Effector CD8-positive, alpha-beta T cell (primary cell): ENCODE measurements around the gene PSMB5.

Source experiments
- DNase-seq: peaks from one replicate; lab custom pipeline; 2025; lab: John Stamatoyannopoulos, UW

PSMB5 gene

DNA sequence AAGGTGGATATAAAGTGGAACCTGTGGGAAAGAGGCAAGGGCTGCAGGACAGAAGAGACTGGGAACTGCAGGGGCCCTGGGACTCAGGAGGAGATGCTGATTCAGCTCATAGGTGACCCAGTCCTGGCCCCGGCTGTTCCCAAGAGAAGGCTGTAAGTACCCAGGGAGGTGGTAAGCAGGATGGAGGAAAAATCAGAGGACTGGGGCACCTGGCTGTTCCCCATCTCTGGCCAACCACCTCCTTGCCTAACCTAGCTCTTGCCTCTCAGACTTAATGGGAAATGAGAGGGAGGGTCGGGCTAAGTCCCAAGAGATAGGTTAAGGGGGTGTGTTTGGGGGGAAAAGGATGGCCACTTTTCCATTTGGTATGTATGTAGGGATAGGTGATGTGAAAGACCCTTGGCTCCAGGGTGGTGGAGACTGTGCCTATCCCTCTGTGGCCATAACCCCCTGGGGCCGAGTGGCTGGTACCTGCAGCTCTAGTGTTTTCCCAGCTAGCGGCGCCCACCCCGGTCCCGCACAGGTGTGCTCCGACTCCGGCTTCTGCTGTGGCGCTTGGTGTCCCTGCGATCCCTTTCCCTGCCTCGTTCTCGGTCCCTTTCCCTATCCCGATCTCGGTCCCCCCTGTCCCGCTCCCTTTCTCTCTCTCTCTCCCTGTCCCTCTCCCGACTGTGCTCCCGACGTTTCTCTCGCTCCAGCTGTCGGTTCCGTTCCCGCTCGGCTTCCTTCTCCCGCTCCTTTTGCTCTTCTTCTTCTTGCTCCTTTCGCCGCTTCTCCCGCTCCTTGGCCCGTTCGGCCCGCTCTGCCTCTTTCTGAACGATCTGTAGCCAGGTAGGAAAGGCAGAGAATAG is 24.2 kb upstream of the PSMB5 start:
- DNase-seq: no peak

DNA sequence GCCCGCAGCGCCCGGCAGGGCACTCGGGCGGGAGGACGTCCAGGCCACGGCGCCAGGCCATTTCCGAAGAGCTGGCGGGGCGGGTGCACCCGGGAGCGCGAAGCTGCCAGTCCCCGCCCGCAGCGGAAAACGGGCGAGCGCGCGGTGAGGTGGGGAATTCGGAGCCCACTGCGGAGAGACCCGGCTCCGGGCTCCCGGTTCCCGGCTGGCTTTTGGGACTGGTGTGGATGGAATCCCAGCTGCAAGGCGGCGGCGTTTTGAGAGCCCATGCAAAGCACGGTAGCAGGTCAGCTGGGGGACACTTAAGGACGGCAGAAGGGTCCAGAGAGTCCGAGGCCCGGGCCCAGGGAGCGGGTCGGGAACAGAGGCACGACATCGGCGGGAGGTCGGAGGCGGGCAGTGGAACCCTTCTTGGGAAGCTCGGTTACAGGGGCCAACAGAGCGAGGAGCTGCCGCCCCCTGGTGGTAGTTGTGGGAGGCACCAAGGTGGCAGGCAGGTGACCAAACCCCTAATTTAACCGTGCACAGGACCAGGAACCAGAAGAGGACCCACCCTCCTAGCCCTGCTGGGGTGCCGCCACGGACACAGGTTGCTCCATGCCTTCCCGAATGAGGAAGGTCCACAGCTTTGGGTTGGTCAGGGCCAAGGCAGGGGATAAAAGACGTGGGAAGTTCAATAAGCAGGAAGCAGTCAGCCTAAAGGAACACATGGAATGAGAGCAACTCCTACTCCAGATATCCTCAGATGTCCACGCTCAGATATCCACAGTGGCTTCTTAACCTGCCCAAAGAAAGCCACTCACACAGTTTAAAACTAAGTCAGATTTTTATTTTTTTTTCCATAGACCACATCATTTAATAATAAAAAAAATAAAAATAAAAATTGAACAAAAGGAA is 23.3 kb upstream of the PSMB5 start:
- DNase-seq: no peak

DNA sequence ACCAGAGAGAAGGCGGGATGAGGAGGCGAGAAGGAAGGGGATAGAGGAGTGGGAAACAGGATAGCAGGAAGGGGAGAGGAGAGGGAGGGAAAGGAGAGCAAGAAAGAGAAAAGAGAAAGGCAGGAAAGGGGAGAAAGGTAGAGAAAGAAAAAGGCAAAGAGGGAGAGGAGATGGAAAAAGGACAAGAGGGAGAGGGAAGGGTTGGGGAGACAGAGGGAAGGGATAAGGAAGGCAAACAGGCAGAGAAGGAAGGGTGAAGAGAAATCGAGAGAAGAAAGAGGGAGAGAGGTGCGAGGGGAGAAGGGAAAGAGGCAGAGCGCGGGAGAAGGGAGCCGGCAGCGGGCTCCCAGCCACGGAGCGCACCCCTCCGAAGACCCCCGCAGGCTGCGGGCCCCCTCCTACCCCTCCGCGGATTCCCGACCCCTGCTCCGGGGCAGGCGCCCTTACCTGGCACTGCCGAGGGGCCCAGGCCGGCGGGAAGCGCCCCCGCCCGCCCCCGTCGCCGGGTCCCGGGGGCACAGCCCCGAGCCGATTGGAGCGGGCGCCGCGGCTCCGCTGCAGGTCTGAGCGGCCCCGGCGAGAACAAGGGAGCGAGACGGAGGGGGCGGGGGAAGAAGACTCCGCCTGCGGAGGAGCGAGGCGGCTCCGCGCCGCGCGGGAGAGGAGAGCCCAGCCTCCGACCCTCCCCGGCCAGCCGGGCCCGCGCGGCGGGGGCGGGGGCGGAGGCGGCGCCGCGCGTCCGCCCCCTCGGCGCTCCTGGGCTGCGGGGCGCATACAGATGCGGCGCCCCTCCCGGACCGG is 22.5 kb upstream of the PSMB5 start, which contains the start of gene CDH24:
Gene CDH24 (minus strand): TSS at position 565 of the 801 bp plus-strand sequence. CDS start 1,787 bp downstream, outside the sequence.
- no peak for DNase-seq

DNA sequence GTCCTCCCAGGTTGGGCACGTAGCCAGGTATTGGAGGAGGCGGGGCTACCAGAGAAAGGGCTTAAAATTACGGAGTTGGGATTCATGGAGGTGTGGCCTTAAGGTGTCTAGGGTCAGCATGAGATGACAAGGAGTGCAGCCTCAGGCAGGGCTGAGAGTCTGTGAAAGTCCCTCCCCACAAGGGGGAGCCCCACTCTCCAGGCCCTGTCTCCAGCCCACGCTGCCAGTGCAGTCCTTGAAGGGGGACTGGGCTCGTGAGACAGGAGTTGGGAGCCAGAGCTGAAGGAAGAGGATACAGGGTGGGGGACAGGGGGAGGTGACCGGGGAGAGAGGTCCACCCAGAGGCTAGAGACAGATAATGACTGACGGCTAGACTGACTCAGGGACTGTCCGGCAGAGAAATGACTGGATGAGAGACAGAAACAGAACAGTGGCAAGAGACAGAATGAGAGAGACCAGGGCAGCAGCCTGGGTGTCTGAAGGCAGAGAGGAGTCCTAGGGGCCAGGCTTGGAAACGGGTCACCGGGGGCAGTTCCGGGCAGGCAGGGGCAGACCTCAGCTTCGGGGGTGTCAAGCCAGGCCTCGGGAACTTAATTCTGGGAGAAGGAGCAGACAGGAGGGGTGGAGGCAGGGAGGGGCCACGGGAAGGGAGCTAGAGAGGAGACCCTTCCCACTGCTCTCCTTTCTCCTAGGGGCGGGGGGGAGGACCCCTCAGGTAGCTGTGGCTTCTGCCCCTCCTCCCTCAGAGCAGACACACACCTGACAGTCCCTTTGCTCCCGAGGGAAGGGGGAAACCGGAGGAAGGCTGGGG is 21.6 kb upstream of the PSMB5 start:
- no peak for DNase-seq

GRCh38 chr14:23055621-23056144 is 21.0 kb upstream of the PSMB5 start:
- DNase-seq: no peak

DNA sequence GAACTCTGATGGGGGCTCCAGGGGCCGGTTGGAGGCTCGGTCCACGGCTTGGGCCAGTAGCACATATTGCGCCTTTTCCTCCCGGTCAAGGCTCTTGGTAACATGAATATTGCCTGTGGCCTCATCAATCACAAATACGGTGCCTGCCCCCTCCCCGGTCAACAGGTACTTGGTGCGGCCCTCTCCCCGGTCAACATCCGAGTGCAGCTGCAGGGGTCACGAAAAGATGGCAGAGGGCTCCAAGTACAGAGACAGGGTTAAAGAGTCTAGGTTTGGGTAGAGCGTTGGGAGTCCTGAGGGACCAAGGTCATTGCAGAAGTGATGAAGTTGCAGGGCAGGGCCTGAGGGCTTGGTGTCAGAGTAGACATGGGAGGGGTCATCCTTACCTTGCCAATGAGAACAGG is 20.4 kb upstream of the PSMB5 start:
- DNase-seq: no peak

DNA sequence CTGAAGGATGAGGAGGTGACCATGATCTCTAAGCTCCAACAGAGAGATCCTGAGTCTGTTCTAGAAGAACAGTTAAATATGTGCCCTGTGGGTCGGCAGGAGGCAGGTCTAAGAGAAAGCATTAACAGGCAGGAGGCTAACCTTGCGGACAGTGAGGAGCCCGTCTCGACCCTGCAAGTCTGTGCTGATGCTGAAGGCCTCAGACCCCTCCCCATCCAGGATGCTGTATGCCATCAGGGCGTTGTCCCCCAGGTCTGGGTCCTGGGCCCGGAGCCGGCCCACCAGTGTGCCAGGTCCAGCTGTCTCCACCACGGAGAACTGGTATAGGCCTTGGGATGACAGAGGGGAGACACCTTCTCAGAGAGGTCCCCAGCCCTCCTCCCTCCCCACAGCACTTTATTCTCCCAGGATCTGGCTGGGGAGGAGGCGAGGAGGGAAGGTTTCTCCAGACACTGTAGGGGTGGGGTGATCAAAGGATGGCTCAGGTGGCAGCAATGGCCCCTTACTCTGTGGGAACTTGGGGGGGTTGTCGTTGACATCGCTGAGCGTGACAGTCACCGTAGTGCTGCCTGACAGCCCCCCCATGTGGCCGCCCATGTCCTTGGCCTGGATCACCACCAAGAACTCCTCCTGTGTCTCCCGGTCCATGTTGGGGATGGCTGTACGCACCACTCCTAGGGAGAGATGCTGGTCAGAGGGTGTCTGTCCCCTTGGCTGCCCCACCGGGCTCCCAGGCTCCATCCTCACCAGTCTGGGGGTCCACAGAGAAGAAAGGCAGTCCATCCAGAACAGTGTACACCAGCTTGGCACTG is 19.5 kb upstream of the PSMB5 start:
- DNase-seq: no peak

GRCh38 chr14:23053426-23053825 is 18.7 kb upstream of the PSMB5 start:
- DNase-seq: no peak

DNA sequence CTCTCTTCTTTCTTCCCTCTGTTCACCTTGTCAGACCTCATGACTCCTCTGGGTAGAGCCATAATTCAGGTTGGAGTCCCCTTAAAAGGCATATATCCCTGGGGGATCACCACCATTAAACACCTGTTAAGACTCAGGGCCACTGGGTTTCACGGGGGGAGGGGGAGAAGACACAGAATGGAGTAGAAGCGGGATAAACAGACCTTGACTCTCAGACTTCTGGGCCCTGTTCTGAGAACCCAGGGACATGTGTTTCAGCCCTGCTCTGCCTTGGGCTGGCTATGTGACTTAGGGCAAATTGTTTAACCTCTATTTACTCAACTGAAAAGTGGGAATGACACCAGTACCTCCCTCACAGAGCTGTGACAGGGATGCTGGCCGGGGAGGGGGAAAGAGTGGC is 18.0 kb upstream of the PSMB5 start:
- DNase-seq: no peak

DNA sequence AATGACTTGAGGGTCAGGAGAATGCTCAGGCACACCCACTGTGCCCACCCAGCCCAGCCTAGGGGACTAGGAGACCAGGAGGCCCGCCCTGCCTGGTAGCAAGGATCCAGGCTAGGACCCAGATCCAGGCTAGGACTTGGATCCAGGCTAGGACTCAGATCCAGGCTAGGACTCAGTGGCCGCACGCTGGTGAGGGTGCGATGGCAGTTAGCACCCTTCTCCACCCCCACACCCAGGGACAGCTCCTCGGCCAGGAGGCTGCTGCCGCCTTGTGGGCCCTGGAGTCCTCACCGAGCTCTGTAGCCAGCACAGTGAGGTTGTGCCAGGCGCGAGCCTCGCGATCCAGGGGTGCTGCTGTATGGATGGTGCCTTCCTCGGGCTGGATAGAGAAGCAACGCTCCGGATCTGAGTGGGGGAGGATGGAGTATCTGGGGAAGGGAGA is 17.5 kb upstream of the PSMB5 start:
- no peak for DNase-seq

- no peak for DNase-seq
These were observed 16.7 kb upstream of the PSMB5 start for GRCh38 chr14:23051141-23052057.

- no peak for DNase-seq
These were observed 14.3 kb upstream of the PSMB5 start for GRCh38 chr14:23049011-23049410.

- DNase-seq: no peak
These were observed 13.3 kb upstream of the PSMB5 start for GRCh38 chr14:23047751-23048693.

DNA sequence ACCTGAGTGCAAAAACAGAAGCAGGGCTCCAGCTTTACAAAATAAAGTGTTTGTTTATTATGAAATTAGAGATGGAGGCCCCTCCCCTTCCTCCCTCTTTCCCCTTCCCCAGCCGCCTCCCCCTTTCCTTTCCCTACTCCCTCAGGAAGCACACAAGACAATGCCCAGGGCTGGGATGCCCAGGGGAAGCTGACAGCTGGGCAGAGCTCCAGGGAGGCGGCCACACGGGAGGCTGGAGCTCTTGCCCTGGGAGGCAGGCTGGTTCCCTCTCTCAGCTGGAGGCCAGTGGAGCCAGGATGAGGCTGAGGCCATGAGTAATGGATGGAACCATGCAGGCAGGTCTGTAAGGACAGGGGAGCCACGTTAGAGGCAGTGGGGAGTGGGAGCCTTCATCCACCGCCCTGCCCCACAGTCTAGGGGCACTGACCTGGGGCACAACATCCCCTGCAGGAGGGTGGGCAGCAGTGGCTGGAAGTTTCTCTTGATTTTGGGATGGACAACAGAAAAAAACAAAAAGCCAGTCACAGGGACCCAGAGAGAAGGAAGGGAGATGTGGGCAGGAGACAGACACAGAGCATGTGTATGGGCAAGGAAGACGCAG is 12.4 kb upstream of the PSMB5 start:
- DNase-seq: no peak

GRCh38 chr14:23045419-23046357 is 11.0 kb upstream of the PSMB5 start:
- DNase-seq: no peak

- no peak for DNase-seq
These were observed 10.1 kb upstream of the PSMB5 start for GRCh38 chr14:23044840-23045239.
